Measurements from ENCODE around the gene TUBA1C.
A peak's percentile ranks its signal among the peaks of the same experiment; 100 is the strongest.
"Not testable (repeated sequence)": the region's sequence is repeated elsewhere in the genome, so short reads cannot be mapped to it uniquely, and the experiment has no call there.

TUBA1C gene

GRCh38 chr12:49255857-49256637 is 8.8 kb upstream of the TUBA1C start:
- TF ChIP-seq CTCF (IDR thresholded peaks at IDR 0.05; ENCODE audit: insufficient read depth, low read depth, low read length, missing control alignments), result no peak
- DNase-seq (ENCODE audit: low read depth), result no peak
- no peak overlapping the region for H3K4me3 ChIP-seq (ENCODE audit: low read depth, low read length)

DNA sequence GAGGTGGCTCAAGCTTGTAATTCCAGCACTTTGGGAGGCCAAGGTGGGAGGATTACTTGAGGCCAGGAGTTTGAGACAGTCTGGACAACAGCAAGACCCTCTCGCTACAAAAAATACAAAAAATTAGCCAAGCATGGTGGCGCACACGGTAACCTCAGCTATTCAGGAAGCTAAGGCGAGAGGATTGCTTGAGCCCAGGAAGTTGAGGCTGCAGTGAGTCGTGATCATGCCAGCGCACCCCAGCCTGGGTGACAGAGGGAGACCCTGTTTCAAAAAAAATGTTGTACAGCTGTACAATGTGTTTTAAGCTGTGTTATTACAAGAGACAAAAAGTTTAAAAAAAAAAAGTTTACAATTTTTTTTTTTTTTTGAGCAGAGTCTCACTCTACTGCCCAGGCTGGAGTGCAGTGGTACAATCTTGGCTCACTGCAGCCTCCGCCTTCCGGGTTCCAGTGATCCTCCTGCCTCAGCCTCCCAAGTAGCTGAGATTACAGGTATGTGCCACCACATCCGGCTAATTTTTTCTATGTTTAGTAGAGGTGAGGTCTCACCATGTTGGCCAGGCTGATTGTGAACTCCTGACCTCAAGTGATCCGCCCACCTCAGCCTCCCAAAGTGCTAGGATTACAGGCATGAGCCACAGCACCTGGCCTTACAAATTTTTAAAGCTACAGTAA is 7.2 kb upstream of the TUBA1C start:
- DNase-seq (ENCODE audit: low read depth); H3K4me3 ChIP-seq (ENCODE audit: low read depth, low read length): not testable (repeated sequence)

- TF ChIP-seq CTCF (IDR thresholded peaks at IDR 0.05; ENCODE audit: insufficient read depth, low read depth, low read length, missing control alignments), result no peak
- H3K4me3 ChIP-seq (ENCODE audit: low read depth, low read length), result no peak overlapping the region
- DNase-seq (ENCODE audit: low read depth), result no peak
These were observed 5.4 kb upstream of the TUBA1C start for GRCh38 chr12:49259452-49259851.

DNA sequence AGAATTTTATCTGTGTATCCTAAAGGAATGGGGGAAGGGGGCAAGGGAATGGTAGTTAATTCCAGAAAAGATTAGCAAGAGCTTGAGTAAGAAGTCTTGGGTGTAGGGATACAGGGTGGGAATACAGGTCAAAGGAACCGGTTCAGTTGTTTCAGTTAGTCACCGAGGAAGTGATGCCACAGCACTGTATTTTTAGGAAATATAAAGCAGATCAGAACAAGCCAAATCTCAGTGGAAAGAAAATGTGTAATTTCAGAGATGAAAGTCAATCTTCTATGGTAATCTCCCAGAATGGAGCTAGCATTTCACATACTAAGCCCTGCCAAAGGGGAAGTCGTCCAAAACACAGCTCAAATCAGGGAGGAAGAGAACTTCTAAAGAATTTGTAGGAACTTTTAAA is 4.7 kb upstream of the TUBA1C start:
- H3K4me3 ChIP-seq (ENCODE audit: low read depth, low read length), result no peak overlapping the region
- no peak for TF ChIP-seq CTCF (IDR thresholded peaks at IDR 0.05; ENCODE audit: insufficient read depth, low read depth, low read length, missing control alignments)

GRCh38 chr12:49260571-49261363 is 4.1 kb upstream of the TUBA1C start:
- no peak for TF ChIP-seq CTCF (IDR thresholded peaks at IDR 0.05; ENCODE audit: insufficient read depth, low read depth, low read length, missing control alignments)
- no peak overlapping the region for H3K4me3 ChIP-seq (ENCODE audit: low read depth, low read length)
- DNase-seq (ENCODE audit: low read depth), result no peak

More for the DNA sequence above, 4.7 kb upstream of the TUBA1C start:
- DNase-seq (ENCODE audit: low read depth), result no peak

DNA sequence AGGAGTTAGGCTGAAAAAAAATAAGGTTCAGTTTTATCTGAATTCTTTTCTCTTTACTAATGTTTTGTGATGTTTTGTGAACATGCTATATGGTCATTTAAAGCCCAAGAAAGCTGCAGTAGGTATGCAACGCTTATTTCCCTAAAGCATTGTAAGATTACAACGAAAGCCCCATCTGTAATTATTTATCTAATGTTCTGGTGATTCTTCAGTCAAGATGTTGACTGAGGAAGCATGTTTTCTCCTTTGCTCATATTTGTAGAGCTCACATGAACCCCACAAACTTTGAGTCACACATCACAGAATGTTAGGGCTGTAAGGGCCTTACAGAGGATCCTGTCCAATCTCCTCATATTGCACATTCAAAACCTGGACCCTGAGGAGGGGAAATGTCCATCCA is 3.2 kb upstream of the TUBA1C start:
- no peak for TF ChIP-seq CTCF (IDR thresholded peaks at IDR 0.05; ENCODE audit: insufficient read depth, low read depth, low read length, missing control alignments)
- no peak for DNase-seq (ENCODE audit: low read depth)
- no peak overlapping the region for H3K4me3 ChIP-seq (ENCODE audit: low read depth, low read length)

DNA sequence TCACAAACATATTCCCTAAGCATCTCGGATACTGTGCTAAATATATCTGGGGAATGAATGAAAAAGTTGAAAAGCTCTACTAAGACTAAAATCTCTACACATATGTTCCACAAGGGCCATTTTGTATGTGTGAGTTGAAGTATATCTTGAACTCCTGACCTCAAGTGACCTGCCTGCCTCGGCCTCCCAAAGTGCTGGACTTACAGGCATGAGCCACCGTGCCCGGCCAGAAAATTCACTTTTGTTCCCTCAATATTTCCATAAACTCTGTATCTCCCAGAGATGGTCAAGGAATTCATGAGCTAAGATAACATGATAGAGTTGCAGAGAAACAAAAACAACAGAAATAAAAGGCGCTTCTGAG is 1.5 kb upstream of the TUBA1C start:
- TF ChIP-seq CTCF (IDR thresholded peaks at IDR 0.05; ENCODE audit: insufficient read depth, low read depth, low read length, missing control alignments), result no peak
- DNase-seq (ENCODE audit: low read depth), result no peak
- H3K4me3 ChIP-seq (ENCODE audit: low read depth, low read length), result peak overlapping the region; percentile 83; the same call in 1 of the 2 replicates
